Measurements from ENCODE around the gene CPVL. TPM values are rescaled to one million over a fixed set of nuclear protein-coding genes. Genes with fewer than 3 reads are reported as not detected.

The CPVL gene
- total RNA-seq, 1 experiment from 2014 or later, result 1.1 TPM

DNA sequence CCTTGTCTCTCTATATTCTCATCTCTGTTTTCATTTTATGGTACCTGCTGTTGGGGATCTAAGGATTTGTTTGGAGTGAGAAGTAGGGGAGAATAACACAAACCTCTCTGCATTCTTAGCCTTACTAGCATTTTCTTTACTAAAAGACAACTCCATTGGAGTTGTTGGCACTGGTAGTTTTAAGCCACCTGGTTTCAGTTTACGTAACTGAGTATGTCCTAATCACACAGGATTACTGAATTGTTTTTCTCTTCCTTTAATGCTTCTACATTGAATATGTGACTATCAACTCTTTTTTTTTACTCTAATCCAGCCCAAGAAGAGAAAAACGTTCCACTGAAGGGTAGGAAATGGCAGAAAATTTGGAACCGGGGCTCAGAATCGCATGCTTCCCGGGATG, 158.2 kb downstream of the CPVL start:
- Histone ChIP-seq H3K9me3 (ENCODE audit: control insufficient read depth, insufficient read depth, low read depth, low read length) (no peaks in the 10 kb centered on the region), H3K4me1 (ENCODE audit: control insufficient read depth, insufficient read depth, low read length) (no peaks in the 10 kb centered on the region), H3K27ac (ENCODE audit: low read length) (no peak overlapping the region), H3K36me3 (ENCODE audit: control insufficient read depth, insufficient read depth, low read length) (no peaks in the 10 kb centered on the region), H3K4me3 (ENCODE audit: low read depth in 2 of 2, low read length in 2 of 2) (no peak overlapping the region), H3K27me3 (ENCODE audit: control insufficient read depth, insufficient read depth, low read length) (no peaks in the 10 kb centered on the region)
- in situ Hi-C loops (cut with HindIII; ENCODE audit: low pct_unique_long_range_greater_than_20kb, low sequenced_read_pairs), result no loop called here
- BruUV-seq (replicated peaks), result no TSS peak
- CTCF ChIA-PET, result no interaction called here
- intact Hi-C loops (cut with micrococcal nuclease; ENCODE audit: unreplicated experiment), result no loop called here
- no peak for ATAC-seq
- TF ChIP-seq, protein P1, sequence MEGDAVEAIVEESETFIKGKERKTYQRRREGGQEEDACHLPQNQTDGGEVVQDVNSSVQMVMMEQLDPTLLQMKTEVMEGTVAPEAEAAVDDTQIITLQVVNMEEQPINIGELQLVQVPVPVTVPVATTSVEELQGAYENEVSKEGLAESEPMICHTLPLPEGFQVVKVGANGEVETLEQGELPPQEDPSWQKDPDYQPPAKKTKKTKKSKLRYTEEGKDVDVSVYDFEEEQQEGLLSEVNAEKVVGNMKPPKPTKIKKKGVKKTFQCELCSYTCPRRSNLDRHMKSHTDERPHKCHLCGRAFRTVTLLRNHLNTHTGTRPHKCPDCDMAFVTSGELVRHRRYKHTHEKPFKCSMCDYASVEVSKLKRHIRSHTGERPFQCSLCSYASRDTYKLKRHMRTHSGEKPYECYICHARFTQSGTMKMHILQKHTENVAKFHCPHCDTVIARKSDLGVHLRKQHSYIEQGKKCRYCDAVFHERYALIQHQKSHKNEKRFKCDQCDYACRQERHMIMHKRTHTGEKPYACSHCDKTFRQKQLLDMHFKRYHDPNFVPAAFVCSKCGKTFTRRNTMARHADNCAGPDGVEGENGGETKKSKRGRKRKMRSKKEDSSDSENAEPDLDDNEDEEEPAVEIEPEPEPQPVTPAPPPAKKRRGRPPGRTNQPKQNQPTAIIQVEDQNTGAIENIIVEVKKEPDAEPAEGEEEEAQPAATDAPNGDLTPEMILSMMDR (IDR thresholded peaks at IDR 0.05), result no peak
- TF ChIP-seq, protein P2, sequence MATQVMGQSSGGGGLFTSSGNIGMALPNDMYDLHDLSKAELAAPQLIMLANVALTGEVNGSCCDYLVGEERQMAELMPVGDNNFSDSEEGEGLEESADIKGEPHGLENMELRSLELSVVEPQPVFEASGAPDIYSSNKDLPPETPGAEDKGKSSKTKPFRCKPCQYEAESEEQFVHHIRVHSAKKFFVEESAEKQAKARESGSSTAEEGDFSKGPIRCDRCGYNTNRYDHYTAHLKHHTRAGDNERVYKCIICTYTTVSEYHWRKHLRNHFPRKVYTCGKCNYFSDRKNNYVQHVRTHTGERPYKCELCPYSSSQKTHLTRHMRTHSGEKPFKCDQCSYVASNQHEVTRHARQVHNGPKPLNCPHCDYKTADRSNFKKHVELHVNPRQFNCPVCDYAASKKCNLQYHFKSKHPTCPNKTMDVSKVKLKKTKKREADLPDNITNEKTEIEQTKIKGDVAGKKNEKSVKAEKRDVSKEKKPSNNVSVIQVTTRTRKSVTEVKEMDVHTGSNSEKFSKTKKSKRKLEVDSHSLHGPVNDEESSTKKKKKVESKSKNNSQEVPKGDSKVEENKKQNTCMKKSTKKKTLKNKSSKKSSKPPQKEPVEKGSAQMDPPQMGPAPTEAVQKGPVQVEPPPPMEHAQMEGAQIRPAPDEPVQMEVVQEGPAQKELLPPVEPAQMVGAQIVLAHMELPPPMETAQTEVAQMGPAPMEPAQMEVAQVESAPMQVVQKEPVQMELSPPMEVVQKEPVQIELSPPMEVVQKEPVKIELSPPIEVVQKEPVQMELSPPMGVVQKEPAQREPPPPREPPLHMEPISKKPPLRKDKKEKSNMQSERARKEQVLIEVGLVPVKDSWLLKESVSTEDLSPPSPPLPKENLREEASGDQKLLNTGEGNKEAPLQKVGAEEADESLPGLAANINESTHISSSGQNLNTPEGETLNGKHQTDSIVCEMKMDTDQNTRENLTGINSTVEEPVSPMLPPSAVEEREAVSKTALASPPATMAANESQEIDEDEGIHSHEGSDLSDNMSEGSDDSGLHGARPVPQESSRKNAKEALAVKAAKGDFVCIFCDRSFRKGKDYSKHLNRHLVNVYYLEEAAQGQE (IDR thresholded peaks at IDR 0.05; ENCODE audit: insufficient read depth in 1 of 2, low read depth in 2 of 2, low read length in 1 of 2), result no peak
- no peak for TF ChIP-seq SIN3A (IDR thresholded peaks at IDR 0.05; ENCODE audit: borderline replicate concordance, insufficient read depth, low read depth, low read length)
- TF ChIP-seq POLR2AphosphoS5 (IDR thresholded peaks at IDR 0.05; ENCODE audit: low read depth, low read length), result no peak
- TF ChIP-seq TCF7L2 (IDR thresholded peaks at IDR 0.05; ENCODE audit: low read depth, low read length), result no peak
- POLR2A ChIA-PET, result no interaction called here
- no peak for DNase-seq (ENCODE audit: low read depth, low spot score)

DNA sequence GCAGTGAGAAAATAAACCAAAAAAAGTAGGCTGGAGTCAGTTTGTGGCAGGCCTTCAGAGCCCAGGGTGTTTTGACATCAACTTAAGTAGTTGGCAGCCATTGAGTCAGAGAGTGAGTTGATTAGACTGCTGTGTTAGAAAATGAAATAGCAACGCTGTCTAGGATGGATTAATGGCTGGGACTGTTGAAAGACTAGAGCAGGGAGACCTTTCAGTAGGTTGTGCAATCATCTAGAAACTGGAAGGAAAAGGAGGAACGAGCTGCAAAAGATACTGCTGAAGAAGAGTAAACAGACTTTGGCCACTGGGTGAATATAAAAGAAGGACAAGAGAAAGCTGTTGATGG, 159.6 kb downstream of the CPVL start:
- TF ChIP-seq POLR2AphosphoS5 (IDR thresholded peaks at IDR 0.05; ENCODE audit: low read depth, low read length), result no peak
- TF ChIP-seq, protein P2 (IDR thresholded peaks at IDR 0.05; ENCODE audit: insufficient read depth in 1 of 2, low read depth in 2 of 2, low read length in 1 of 2), result no peak
- TF ChIP-seq TCF7L2 (IDR thresholded peaks at IDR 0.05; ENCODE audit: low read depth, low read length), result no peak
- TF ChIP-seq SIN3A (IDR thresholded peaks at IDR 0.05; ENCODE audit: borderline replicate concordance, insufficient read depth, low read depth, low read length), result no peak
- TF ChIP-seq, protein P1 (IDR thresholded peaks at IDR 0.05), result no peak
- no peaks in the 10 kb centered on the region for H3K27me3 ChIP-seq (ENCODE audit: control insufficient read depth, insufficient read depth, low read length)
- H3K9me3 ChIP-seq (ENCODE audit: control insufficient read depth, insufficient read depth, low read depth, low read length), result no peaks in the 10 kb centered on the region
- POLR2A ChIA-PET, result no interaction called here
- intact Hi-C loops (cut with micrococcal nuclease; ENCODE audit: unreplicated experiment) (no loop called here), in situ Hi-C loops (cut with HindIII; ENCODE audit: low pct_unique_long_range_greater_than_20kb, low sequenced_read_pairs) (no loop called here)
- H3K4me1 ChIP-seq (ENCODE audit: control insufficient read depth, insufficient read depth, low read length), result no peaks in the 10 kb centered on the region
- no peak for DNase-seq (ENCODE audit: low read depth, low spot score)
- ATAC-seq, result no peak
- H3K27ac ChIP-seq (ENCODE audit: low read length), result no peak overlapping the region
- no TSS peak for BruUV-seq (replicated peaks)
- no peak overlapping the region for H3K4me3 ChIP-seq (ENCODE audit: low read depth in 2 of 2, low read length in 2 of 2)
- no peaks in the 10 kb centered on the region for H3K36me3 ChIP-seq (ENCODE audit: control insufficient read depth, insufficient read depth, low read length)
- CTCF ChIA-PET, result no interaction called here

Measured in Panc1 (cell line).